ENCODE data around the gene PAPOLB.

PAPOLB gene

DNA sequence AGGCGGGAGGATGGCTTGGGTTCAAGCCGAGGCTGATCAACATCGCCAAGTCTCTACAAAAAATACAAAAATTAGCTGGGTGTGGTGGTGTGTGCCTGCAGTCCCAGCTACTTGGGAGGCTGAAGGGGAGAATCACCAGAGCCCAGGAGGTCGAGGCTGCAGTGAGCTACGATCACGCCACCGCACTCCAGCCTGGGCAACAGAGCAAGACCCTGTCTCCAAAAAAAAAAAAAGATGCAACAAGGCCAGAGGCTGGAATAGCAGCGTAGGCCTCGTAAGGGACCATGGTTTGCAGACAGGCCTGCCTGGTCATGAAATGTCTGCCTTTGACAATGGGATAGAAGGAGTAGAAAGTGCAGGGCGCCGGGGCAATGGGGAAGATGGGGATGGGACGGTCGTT, 20.0 kb downstream of the PAPOLB start:
- DNase-seq (ENCODE audit: low read depth) = no peak

DNA sequence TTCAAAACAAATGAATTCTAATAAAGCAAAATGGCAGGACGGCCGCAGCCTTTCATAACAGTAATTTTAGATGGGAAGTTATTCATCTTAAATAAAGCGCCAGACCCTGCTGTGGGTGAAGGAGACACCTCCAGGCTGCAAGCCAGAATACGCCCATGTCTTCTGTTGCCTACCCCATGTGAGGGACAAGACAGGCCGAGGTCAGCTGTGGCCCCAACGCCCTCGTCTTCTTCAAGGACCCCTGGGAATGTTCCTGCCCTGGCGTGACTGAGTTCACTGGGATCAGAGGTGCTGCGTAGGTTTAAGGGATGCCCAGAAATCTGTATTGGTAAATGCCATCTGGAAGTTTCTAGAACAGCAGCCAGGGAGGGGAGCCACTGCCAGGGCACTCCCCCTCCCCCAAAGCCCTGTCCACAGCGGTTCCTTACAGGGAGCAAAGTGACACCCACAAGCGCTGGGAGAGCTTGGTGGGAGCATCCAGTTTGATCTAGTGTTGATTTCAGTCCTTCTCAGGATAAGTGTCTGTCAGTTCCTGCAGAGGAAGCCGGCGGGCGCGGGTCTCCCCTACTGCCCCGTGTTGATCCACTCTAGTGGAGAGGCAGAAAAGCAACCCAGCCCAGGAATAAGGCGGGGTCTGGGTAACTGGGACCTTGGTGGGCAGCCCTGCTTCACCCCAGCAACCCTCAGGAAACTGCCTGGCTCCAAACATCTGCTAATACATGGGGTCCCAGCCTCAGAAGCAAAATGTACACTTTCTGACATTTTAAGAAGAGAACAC, 20.6 kb downstream of the PAPOLB start:
- DNase-seq (ENCODE audit: low read depth) = no peak

DNA sequence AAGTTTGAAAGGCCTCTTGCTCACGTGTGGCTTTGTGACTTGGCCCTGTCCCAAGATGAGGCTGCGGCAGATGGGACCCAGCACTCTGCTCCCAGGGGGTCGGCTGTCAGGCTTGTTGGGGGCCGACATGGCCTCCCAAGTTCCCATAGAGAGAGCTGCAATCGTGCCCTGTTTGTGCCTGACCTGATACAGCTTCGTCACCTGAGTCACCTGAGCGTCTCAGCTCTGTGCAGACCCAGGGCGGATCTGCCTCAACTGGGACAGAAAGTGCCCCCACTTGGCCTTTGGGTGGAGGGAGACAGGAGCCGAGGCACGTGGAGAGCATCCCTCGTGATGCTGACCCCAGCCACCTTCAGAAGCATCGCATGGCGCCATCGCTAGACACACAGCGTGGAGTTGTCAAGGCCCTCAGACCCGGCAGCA, 21.7 kb downstream of the PAPOLB start:
- no peak for DNase-seq (ENCODE audit: low read depth)

DNA sequence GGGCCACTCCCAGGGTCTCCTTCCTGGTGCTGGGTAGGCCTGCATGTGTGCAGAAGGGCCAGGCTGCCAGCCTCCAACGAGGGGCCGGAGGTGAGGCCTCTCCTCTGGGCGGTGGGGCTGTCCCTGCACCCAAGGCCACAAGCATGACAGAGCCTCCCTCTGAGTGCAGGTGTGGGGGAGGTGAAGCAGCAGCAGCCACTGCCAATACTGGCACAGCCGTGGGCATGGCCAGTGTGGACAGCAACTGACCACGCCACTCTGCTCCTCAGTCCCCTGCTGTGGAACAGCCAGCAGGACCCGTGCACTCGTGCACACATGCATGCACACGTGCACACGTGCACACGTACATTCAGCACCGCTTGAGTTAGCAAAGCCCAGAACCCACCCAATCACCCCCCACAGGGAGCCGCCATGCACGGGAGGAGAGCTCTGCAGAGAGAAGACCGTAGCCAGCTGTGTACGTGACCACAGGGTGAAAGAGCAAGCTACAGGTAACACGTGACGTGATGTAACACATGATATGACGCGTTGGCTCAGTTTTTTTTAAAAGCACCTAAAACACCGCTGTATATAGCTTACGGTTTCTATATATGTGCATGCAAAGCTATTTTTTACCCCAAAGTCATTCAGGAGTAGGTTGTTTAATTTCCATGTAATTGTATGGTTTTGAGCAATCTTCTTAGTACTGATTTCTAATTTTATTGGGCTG, 23.1 kb downstream of the PAPOLB start:
- no peak for DNase-seq (ENCODE audit: low read depth)

DNA sequence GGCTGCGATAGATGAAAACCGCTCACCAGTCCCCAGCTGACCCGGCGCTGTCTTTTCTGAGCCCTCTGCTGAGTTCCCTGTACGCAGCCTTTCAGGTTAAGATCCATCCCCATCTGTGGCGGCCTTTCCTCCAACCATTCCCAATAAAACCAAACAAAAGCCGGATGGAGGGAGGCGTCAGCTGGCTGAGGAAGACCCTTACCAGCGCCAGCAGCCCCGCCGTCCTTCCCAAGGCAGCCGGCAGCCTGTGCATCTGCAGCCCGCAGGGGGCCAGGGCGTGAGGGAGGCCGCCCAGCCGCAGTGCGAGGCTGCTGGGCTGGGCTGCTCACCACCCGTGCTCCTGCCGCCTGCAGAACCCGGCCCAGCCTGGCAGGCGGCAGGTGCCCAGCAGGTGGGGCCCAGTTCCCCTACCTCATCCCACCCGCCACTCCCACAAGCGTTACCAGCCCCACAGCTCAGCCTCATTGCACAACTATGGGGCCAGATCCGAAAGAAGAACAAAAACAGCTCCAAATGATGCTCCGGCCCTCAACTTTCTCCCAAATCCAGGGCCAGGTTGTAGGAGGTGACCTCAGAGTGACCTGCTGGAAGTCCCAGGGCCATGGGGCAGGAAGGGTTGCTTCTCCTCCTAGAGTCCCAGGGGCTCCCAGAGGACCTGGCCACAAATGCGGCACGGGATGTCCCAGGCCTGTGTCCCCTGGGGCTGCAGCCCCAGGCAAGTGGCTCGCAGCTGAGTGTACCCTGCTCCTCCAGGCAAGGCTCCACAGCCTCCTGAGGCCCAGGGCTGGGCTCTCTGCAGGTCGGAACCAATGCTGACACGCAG, 23.8 kb downstream of the PAPOLB start:
- no peak for DNase-seq (ENCODE audit: low read depth)

DNA sequence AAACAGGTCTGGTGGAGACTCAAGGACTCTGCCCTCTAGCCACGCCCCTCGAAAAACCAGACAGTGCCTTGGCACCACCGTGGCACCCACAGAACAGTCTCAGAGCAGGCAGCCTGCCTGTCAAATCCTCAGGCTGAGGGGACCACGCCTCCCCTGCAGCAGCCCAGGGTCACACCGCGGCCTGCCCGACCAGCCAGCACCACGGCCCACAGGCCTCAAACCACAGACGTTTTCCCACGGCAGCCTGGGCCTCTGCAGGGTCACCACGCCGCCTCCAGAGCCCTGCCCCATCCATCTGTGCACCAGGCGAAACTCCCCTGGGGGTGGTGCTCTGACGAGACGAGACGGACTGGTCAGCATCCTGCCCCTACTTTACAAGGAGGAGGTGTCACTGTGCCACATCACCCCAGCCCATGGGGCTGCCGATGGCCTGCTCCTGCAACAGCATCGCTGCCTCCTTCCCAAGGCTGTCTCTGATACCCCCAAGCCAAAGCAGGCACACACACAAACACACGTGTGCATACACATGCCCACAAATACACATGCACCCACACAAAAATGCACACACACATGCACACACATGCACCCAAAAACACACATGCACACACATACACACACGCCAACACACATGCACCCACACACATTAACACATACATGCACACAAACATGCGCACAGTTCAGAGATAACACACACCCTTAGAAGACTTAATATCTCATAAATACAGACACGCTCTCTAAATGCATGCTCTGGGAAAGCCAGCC, 24.6 kb downstream of the PAPOLB start:
- DNase-seq (ENCODE audit: low read depth) = no peak

DNA sequence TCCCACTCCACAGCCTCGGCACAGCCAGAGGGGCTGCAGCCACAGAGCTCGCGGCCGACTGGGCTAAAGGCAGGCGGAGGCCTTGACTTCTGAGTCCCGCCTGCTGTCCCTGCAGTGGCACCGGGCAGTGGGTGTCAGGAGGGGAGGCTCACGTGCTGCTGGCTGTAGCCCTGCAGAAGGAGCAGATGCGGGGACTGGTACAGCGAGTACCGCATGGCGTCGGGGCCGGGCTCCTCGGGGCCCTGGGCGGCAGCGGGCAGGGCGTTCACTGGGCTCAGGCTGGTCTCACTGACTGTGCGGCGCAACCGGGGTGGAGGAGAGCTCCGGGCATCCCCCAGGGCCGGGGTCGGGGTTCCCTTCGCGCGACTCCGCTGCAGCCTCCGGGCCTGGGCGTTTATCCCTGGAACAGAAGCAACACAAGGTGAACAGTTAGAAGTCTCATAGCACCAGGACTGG, 25.6 kb downstream of the PAPOLB start:
- DNase-seq (ENCODE audit: low read depth) = no peak

DNA sequence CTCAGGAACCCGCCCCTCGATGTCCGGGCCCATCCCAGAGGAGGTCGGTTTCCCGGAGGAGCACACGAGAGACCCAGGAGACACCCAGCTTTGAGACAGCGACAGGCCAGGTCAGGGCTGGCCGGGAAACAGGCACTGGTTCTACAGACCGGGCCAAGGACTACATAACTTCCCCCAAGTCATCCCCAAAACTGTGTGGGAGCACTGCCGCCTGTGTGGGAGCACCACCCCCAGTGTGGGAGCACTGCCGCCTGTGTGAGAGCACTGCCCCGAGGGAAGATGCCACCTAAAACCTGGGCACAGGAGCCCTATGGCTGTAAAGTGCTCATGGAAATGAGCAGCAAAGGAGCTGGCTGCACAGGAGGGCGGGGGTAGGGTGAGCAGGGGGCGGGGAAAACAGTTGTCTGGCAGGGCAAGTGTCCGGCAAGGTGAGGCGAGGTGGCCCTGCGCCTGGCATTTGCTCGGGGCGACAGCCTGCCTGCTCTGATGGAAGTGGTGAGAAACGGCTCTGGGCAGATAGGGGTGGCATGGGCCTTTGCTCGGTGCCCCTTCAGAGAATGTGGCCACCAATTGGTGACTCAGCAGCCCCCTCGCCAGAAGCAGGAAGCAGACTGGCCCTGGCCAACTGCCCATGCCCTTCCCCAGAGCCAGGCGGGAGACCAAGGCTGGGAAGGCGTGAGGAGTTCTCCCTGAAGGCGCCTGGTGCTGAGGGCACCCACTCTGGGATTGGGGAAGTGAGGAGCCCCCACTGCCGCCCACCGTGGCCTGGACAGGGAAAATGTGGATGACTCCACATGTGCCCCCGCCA, 26.2 kb downstream of the PAPOLB start:
- no peak for DNase-seq (ENCODE audit: low read depth)

DNA sequence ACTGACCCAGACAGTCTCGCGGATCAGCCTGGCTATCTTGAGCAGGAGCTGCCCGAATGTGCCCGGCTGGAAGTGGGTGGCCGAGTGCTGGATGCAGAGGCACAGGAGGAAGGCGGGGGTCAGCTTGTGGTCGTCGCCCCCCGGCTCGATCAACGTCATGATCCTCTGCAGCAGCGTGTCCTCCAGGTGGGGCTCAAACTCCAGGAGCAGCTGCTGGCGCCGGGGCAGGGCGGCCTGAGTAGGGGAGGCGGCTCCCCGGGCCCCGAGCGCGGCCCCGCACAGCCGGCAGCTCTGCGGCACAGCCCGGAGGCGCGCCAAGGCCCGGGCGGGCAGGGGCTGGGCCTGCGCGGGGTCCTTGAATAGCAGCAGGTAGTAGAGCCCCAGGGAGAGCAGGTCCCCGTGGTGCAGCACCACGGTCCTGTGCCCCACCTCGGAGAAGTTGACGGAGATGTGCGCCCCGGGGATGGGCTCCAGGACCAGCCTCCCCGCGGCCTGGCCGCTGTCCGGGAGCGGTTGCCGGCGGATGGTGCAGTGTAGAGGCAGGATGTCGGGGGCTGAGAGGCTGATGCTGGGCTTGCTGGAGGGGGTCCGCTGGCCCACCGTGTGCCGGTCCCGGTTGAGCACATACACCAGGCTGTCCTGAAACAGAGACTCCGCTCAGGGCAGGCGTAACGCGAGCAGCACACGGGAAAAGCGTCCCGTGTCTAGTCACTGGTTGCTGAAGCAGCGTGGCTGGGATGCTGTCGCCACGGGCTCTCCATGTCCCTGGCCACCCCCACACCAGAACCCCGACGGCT, 27.0 kb downstream of the PAPOLB start:
- DNase-seq (ENCODE audit: low read depth) = no peak

DNA sequence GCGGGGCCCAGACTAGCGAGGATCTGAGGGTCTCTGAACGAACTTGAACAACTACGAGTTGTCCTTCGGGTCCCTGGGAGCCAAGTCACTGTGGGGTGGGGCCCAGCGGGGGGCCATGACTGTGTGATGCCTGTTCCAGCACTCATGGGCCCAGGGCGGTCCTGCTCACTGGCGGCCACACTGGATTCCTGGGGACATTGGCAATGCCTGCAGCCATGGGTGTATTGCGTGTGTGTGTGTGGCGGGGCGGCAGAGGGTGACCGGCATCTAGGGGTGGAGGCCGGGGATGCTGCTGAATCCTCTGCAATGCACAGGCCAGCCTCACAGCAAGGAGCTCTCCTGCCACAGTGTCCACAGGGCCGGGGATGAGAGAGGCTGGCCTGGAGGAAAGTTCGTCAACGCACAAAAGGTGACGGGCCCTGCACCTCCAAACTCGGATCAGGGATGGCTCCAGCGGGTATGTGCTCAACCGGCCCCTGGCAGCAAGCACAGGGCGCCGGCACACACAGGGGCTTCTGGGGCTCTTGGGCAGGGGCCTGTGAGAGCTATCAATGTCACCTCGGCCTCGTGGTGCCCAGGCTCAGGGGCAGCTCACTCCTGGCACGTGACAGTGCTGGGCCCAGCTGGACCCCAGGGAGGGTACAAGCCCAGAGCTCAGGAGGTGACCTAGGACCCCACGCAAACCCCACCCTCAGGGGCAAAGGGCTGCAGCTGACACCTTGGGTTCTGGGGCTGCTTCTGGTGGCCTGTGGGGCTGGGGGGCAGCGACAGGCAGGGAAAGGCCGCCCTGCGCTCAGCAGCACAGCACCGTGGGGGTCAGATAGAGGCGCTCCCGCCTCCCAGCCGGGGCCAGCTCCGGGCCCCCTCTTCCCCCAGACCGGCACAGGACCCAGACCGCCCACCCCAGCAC, 27.9 kb downstream of the PAPOLB start:
- DNase-seq (ENCODE audit: low read depth) = no peak

DNA sequence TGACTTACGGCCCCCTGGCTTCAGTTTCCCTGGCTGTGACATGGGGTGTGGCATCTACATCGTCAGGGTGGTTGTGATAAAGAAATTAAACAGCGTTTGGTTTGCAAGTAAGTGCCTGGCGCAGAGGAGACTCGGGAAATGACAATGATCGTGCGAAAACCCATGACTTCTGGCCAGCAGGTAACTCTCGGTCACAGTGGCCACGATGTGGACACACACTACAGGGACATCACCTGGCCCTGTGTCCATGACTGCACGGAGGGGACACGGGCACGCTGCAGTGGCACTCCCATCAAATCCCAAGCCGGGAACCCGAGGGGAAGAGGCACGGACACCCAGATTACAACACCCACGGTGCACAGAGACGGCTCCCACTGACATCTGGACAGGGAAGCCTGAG, 28.7 kb downstream of the PAPOLB start:
- DNase-seq (ENCODE audit: low read depth) = no peak

DNA sequence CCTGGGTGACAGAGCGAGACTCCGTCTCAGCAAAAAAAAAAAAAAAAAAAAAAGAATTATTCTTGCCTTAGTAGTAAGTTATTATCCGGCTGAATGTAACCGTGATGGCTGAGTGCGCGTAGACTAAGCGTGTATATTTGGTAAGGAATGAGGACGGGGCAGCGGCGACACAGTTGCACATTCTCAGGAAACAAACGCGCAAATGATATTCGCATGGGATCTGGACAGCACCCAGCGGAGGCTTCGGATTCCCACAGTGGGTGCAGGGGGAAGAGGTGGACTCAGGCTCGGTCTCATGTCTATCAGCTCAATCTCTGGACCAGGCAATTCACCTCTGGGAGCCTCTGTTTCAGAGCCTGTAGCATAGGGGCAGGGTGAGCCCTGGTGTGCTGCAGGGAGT, 29.1 kb downstream of the PAPOLB start:
- DNase-seq (ENCODE audit: low read depth) = no peak

DNA sequence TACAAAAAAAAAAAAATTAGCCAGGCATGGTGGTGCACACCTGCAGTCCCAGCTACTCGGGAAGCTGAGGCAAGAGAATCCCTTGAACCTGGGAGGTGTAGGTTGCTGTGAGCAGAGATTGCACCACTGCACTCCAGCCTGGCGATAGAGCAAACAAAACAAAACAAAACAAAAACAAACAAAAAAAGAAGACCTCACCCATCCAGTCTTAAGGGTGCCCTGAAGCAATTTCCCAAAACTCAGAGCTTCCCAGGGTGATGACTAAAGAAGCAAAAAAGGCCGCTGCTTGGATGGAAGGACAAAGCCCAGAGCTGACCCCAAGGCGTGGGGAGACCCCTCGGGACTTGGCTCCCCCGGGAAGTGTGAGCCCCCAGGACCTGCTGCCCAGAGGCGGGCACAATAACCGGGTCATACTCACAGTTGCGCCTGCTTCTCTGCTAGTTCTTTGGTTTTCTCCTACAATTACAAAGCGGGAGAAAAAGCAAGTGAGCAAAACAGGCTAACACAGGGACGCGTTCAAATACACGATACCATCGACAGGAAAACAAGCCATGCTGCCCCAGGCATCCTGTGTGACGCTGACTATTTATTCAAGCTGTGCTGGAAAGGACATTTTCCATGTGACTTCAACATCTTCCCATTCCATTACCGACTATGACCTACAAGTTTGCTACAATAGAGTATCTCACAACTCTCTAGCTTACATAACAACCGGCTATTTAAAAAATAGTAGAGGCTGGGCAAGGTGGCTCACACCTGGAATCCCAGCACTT, 29.9 kb downstream of the PAPOLB start:
- no peak for DNase-seq (ENCODE audit: low read depth)

DNA sequence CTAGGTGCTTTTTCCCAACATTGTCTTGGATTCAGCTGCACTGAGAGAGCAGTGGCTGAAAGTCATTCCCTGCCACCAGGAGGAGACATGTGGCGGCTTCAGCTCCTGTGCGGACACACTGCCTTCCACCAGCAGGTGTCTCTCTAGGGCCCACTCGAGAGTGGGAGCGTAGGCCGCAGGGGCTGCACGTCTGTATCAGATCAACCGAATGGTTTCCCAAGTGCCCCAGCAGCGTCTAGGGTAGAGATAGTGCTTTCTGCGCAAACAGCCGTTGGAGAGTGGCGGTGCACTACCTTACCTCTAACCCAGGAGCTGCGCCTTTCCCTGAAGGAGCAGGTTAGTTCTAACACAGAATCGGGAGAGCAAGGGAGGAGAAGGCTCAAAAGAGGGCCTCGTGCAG, 31.7 kb downstream of the PAPOLB start:
- DNase-seq (ENCODE audit: low read depth) = no peak

DNA sequence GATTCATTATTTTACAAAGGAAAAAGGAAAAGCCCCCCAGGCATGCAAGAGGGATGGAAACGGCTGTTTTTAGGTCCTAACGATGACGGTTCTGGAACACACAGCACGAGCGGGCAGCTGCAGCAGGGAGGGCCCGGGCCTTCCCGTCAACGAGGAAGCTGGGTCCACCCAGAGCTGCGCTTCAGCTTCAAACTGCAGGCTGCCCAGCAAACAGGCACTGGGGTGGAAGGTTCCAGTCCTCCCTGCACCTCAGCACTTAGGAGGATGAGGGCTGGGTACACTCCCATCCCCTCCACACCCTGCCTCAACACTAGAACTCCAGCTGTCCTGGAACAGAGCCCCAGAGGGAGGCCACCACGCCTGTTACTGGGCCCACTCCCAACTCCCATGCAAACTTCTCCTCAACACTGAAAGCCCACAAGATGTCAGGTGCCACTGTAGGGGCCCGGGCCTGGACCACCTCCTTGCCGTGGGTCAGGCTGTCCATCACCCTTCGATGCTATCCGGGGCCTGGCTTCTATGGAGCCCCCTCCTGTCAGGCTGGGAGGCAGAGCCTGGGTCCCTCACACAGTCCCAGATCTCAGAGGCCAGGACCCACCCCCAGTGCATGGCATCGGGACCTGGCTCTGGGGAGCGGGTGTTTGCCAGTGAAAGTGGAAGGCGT, 33.0 kb downstream of the PAPOLB start:
- DNase-seq (ENCODE audit: low read depth) = no peak

DNA sequence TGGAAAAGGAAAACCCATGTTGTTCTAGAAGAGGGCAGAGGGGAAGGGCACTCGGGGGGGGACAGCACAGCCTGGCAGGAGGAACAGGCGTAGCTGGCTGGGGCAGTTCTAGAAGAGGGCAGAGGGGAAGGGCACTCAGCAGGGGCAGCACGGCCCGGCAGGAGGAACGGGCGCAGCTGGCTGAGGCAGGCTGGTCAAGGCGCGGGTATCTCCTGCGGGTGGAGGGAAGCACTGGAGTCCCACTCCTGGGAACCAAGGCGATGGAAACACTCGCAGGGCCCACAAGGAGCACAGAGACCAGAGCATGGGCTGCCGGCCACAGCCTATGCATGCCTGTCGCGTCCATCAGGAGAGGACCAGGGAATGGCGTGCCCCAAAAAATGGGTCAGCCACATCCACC, 36.7 kb downstream of the PAPOLB start:
- no peak for DNase-seq (ENCODE audit: low read depth)

DNA sequence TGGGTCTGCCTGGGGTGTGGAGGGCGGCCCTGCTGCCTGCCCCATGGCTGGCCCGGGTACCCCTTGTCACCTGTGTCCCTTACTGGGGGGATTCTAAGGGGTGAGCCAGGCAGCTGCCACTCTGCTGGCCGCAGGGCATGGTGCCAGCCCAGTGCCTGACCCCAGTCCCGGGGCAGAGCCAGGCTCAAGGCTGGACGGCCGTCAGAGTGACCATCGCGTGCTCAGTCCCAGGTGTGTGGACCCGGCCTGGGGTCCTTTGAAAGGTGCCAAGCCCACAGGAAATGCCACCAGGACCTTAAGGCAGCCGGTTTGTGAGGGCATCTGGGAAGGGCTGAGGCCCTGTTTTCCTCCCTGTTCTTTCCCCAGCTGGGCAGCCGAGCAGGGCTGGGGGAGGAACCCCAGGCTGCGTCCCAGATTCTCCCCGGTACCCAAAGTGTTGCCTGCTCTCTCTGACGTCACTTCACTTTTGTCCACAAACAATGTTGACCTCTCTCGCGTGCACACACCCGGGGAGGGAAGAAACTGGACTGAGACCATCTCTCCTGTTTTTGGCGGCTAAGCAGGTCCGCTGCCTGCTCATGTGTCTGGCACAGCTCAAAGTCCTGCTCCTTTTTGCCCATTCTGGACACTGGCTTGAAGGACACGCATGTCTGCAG, 37.6 kb downstream of the PAPOLB start:
- DNase-seq (ENCODE audit: low read depth) = no peak
